Activated T-cell treated with anti-CD3 and anti-CD28 coated beads, Interleukin-2, amount 50 U/mL, for 72 hours (primary cell): ENCODE measurements around the gene PAGE2B. TPM values are rescaled to one million over a fixed set of nuclear protein-coding genes. Genes with fewer than 3 reads are reported as not detected.
"Not testable (repeated sequence)": the region's sequence is repeated elsewhere in the genome, so short reads cannot be mapped to it uniquely, and the experiment has no call there.

Experiments used
- ATAC-seq, 2 donors: fragments of 150-1000 bp; cut with Tn5 transposase; replicated peaks in 1 of 2; 2 replicates each; pipeline ENCODE4 v1.10.0; 2021; ENCODE audit warnings: moderate library complexity in 2 of 2, mild to moderate bottlenecking in 1 of 2
- DNase-seq, 2 donors: peaks; one replicate each; pipeline ENCODE4 v3.0.0; 2021 to 2022; ENCODE audit warnings: mixed read lengths in 1 of 2
- H3K27ac Mint-ChIP-seq: one replicate; pipeline ENCODE4 v1.8.0; 2022; ENCODE audit warnings: mild to moderate bottlenecking, moderate library complexity, mixed read lengths
- H3K27me3 Mint-ChIP-seq: one replicate; pipeline ENCODE4 v1.8.0; 2022; ENCODE audit warnings: low read depth, mixed read lengths
- H3K36me3 Mint-ChIP-seq, 2 donors: one replicate each; pipeline ENCODE4 v1.8.0; 2022; ENCODE audit warnings: mixed read lengths in 2 of 2, mild to moderate bottlenecking in 1 of 2; ENCODE audit not compliant: insufficient read depth in 2 of 2
- H3K4me1 Mint-ChIP-seq: one replicate; pipeline ENCODE4 v1.8.0; 2022; ENCODE audit warnings: low read depth, mixed read lengths
- H3K4me3 Mint-ChIP-seq, 2 donors: one replicate each; pipeline ENCODE4 v1.8.0; 2022; ENCODE audit warnings: mild to moderate bottlenecking in 2 of 2, mixed read lengths in 2 of 2, moderate library complexity in 2 of 2
- H3K9me3 Mint-ChIP-seq, 2 donors: one replicate each; pipeline ENCODE4 v1.8.0; 2022; ENCODE audit warnings: mixed read lengths in 2 of 2
- total RNA-seq, 2 donors: library from RNA; stranded (reverse); gene quantifications; one replicate each; pipeline ENCODE4 v1.2.3, GENCODE V29; 2022

The PAGE2B gene
- total RNA-seq, 2 donors from 2014 or later, result 0.74 to 1.1 TPM

GRCh38 chrX:55057675-55058249 lies 17.1 kb upstream of the PAGE2B start:
- Mint-ChIP-seq H3K27me3 (peaks cover 10% of the 10 kb centered on the region), H3K27ac (peak overlapping the region; percentile 70), H3K4me1 (peaks cover 13% of the 10 kb centered on the region), H3K36me3 (peaks cover 0 to 2% of the 10 kb centered on the region in 2 donors), H3K9me3 (no peaks in the 10 kb centered on the region), H3K4me3 (peak overlapping the region; percentile 70 to 91)
- DNase-seq (peak; percentile 16 to 35), ATAC-seq (peak; percentile 55 to 67)

- H3K4me3 Mint-ChIP-seq, H3K9me3 Mint-ChIP-seq, H3K27ac Mint-ChIP-seq, ATAC-seq, H3K4me1 Mint-ChIP-seq, DNase-seq, H3K36me3 Mint-ChIP-seq: not testable (repeated sequence)
- H3K27me3 Mint-ChIP-seq, result peaks cover 33% of the 10 kb centered on the region
These were observed 7.7 kb upstream of the PAGE2B start for GRCh38 chrX:55067180-55067579.

GRCh38 chrX:55072286-55072685 lies 2.5 kb upstream of the PAGE2B start:
- DNase-seq, result no peak
- ATAC-seq, result no peak
- H3K27ac Mint-ChIP-seq, result no peak overlapping the region
- H3K27me3 Mint-ChIP-seq, result peaks cover 46% of the 10 kb centered on the region
- H3K36me3 Mint-ChIP-seq, result no peaks in the 10 kb centered on the region
- no peaks in the 10 kb centered on the region for H3K4me1 Mint-ChIP-seq
- H3K4me3 Mint-ChIP-seq, result no peak overlapping the region
- no peaks in the 10 kb centered on the region for H3K9me3 Mint-ChIP-seq

DNA sequence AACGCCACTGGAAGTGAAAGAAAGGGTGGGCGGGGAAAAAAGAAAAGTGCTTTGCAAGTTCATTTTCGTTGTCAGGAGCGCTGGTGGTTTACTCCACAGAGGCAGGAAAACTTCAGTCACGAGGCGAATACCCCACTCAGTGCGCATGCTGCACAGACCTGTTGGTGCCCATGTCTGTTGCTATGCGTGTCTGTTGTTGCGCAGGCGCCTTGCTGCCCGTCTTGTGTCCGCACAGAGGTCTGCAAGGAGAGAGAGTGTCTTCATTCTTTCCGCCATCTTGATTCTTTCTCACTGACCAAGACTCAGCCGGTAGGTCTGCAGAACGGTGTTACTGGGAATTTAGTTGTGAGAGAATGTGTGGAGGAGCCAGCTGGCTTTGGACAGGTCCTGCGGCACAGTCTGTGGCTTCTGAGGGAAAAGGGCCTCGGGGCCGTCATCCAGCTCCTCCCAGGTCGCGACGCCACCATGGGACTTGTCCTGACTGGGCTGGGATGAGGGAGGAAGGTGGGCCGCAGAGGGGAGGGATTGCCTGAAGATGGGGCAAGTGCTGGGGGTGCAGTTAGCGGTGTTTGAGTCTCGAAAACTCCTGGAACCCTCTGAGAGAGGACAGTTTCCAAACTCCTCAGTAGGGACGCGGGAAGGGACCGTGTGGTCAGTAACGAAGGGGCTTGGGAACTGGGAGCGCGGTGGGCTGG lies 14.1 kb downstream of the PAGE2B start, which contains the start of gene PAGE2:
Gene PAGE2, plus strand, starts transcription at position 224 of the 695 bp plus-strand sequence. CDS start 1,003 bp downstream, outside the sequence.
- Mint-ChIP-seq H3K27me3 (peaks cover 21% of the 10 kb centered on the region), H3K4me1 (no peaks in the 10 kb centered on the region), H3K4me3 (no peak within 1 kb of the TSS), H3K36me3 (no peaks in the 10 kb centered on the region), H3K9me3 (peaks cover 0 to 3% of the 10 kb centered on the region in 2 donors), H3K27ac (no peak within 1 kb of the TSS)
- DNase-seq (no peak), ATAC-seq (no peak)

GRCh38 chrX:55098691-55099090 lies 23.9 kb downstream of the PAGE2B start:
- no peaks in the 10 kb centered on the region for H3K9me3 Mint-ChIP-seq
- DNase-seq (no peak), ATAC-seq (no peak)
- H3K36me3 Mint-ChIP-seq, result no peaks in the 10 kb centered on the region
- peaks cover 32% of the 10 kb centered on the region for H3K27me3 Mint-ChIP-seq
- peaks cover 5% of the 10 kb centered on the region for H3K4me1 Mint-ChIP-seq
- H3K4me3 Mint-ChIP-seq, result no peak overlapping the region
- no peak overlapping the region for H3K27ac Mint-ChIP-seq

- ATAC-seq (no peak), DNase-seq (no peak)
- peaks cover 5% of the 10 kb centered on the region for H3K4me1 Mint-ChIP-seq
- no peaks in the 10 kb centered on the region for H3K9me3 Mint-ChIP-seq
- no peak overlapping the region for H3K4me3 Mint-ChIP-seq
- peaks cover 31% of the 10 kb centered on the region for H3K27me3 Mint-ChIP-seq
- no peaks in the 10 kb centered on the region for H3K36me3 Mint-ChIP-seq
- no peak overlapping the region for H3K27ac Mint-ChIP-seq
These were observed 24.3 kb downstream of the PAGE2B start for GRCh38 chrX:55099162-55099561.

DNA sequence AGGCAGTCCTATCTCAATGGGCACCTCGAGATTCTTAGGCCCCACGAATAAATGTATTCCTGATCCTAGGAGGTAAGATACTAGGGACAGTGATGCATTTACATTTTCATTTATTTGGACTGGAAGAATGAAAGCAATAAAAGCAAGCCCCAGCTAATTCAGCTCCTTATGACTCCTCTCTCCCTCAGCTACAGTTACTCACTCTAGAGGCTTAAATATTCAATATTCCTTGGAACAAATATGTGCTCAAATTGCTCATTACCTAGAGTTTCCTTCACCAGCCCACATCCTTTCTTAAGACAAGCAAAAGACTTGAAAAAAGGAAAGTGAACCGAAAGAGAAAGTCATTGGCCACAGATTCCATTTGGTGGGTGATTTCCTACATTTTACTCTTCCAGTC lies 27.9 kb downstream of the PAGE2B start:
- no peaks in the 10 kb centered on the region for H3K36me3 Mint-ChIP-seq
- no peaks in the 10 kb centered on the region for H3K9me3 Mint-ChIP-seq

DNA sequence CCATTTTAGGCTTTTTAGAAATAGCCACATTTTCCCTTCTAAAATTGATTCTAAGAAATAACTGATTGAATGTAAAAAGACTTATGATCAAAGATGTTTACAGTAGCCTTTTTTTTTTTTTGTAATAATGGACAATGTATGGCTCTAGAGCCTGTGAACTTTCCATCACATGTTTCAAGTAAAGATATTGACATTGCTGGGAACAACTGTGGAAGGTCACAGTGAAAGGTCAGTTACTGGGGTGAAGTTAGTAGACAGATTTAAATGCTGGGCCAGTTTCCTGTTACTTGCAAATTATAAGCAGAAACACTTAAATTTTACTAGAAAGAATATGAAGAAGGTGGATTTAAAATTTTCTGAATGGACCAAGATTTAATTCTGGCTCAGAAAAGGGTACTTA lies 32.4 kb downstream of the PAGE2B start:
- H3K27me3 Mint-ChIP-seq, result peaks cover 7% of the 10 kb centered on the region
- no peaks in the 10 kb centered on the region for H3K9me3 Mint-ChIP-seq
- DNase-seq, result no peak
- H3K36me3 Mint-ChIP-seq, result no peaks in the 10 kb centered on the region
- H3K4me1 Mint-ChIP-seq, result peaks cover 5% of the 10 kb centered on the region
- no peak overlapping the region for H3K4me3 Mint-ChIP-seq
- no peak for ATAC-seq
- no peak overlapping the region for H3K27ac Mint-ChIP-seq

More for the DNA sequence above, 27.9 kb downstream of the PAGE2B start:
- Mint-ChIP-seq H3K27me3 (peaks cover 24% of the 10 kb centered on the region), H3K27ac (no peak overlapping the region), H3K4me1 (peaks cover 5% of the 10 kb centered on the region), H3K4me3 (no peak overlapping the region)
- ATAC-seq (no peak), DNase-seq (no peak)

- Mint-ChIP-seq H3K4me1 (peaks cover 3% of the 10 kb centered on the region), H3K27ac (no peak overlapping the region), H3K27me3 (peaks cover 4% of the 10 kb centered on the region), H3K9me3 (no peaks in the 10 kb centered on the region), H3K36me3 (no peaks in the 10 kb centered on the region), H3K4me3 (no peak overlapping the region)
- ATAC-seq, result no peak
- no peak for DNase-seq
These were observed 33.1 kb downstream of the PAGE2B start for GRCh38 chrX:55107911-55108310.

GRCh38 chrX:55109306-55109705 lies 34.5 kb downstream of the PAGE2B start:
- no peak for ATAC-seq
- no peak for DNase-seq
- H3K36me3 Mint-ChIP-seq, result no peaks in the 10 kb centered on the region
- no peak overlapping the region for H3K4me3 Mint-ChIP-seq
- H3K27me3 Mint-ChIP-seq, result no peaks in the 10 kb centered on the region
- no peaks in the 10 kb centered on the region for H3K9me3 Mint-ChIP-seq
- no peak overlapping the region for H3K27ac Mint-ChIP-seq
- no peaks in the 10 kb centered on the region for H3K4me1 Mint-ChIP-seq

GRCh38 chrX:55111578-55112254 lies 36.9 kb downstream of the PAGE2B start:
- DNase-seq, result no peak
- Mint-ChIP-seq H3K4me1 (no peaks in the 10 kb centered on the region), H3K27ac (no peak overlapping the region), H3K9me3 (no peaks in the 10 kb centered on the region), H3K36me3 (no peaks in the 10 kb centered on the region), H3K27me3 (peaks cover 9% of the 10 kb centered on the region), H3K4me3 (no peak overlapping the region)
- ATAC-seq, result no peak

GRCh38 chrX:55116589-55116988 lies 41.8 kb downstream of the PAGE2B start:
- not testable (repeated sequence) for DNase-seq, H3K9me3 Mint-ChIP-seq, H3K4me1 Mint-ChIP-seq, H3K36me3 Mint-ChIP-seq, H3K4me3 Mint-ChIP-seq, ATAC-seq, H3K27ac Mint-ChIP-seq
- H3K27me3 Mint-ChIP-seq, result peaks cover 26% of the 10 kb centered on the region

GRCh38 chrX:55118574-55118973 lies 43.7 kb downstream of the PAGE2B start:
- Mint-ChIP-seq H3K9me3 (no peaks in the 10 kb centered on the region), H3K27ac (no peak overlapping the region), H3K4me3 (no peak overlapping the region), H3K36me3 (no peaks in the 10 kb centered on the region), H3K27me3 (peaks cover 36% of the 10 kb centered on the region), H3K4me1 (no peaks in the 10 kb centered on the region)
- DNase-seq (no peak), ATAC-seq (no peak)
